Smooth muscle cell (in vitro differentiated cells): ENCODE results near the gene SECISBP2L. TPM values are rescaled to one million over a fixed set of nuclear protein-coding genes. Genes with fewer than 3 reads are reported as not detected.

Experiments
- DNase-seq: peaks from one replicate; lab custom pipeline; 2025; ENCODE audit not compliant: unreplicated experiment; lab: John Stamatoyannopoulos, UW
- H2AFZ ChIP-seq: fragments of 200-600 bp; sonication (generic); 2 replicates; pipeline ENCODE4 v1.6.0; 2016; ENCODE audit warnings: antibody characterized with exemption, low read depth, mild to moderate bottlenecking
- H3F3A ChIP-seq: fragments of 200-600 bp; sonication (generic); 2 replicates; pipeline ENCODE4 v1.6.0; 2017; ENCODE audit warnings: antibody characterized with exemption, low read depth
- H3K27ac ChIP-seq: fragments of 200-600 bp; sonication (generic); 2 replicates; pipeline ENCODE4 v1.5.1; 2016; ENCODE audit warnings: low read depth, mild to moderate bottlenecking
- H3K27me3 ChIP-seq: fragments of 200-600 bp; sonication (generic); 2 replicates; pipeline ENCODE4 v1.6.1; 2016; ENCODE audit warnings: low read depth, mild to moderate bottlenecking
- H3K36me3 ChIP-seq: fragments of 200-600 bp; sonication (generic); 2 replicates; pipeline ENCODE4 v1.5.1; 2016; ENCODE audit warnings: low read depth
- H3K4me1 ChIP-seq: fragments of 200-600 bp; sonication (generic); 2 replicates; pipeline ENCODE4 v1.5.1; 2016; ENCODE audit warnings: low read depth
- H3K4me2 ChIP-seq: fragments of 200-600 bp; sonication (generic); 2 replicates; pipeline ENCODE4 v1.6.0; 2016; ENCODE audit warnings: mild to moderate bottlenecking
- H3K4me3 ChIP-seq: fragments of 200-600 bp; sonication (generic); 2 replicates; pipeline ENCODE4 v1.5.1; 2016; ENCODE audit warnings: mild to moderate bottlenecking
- H3K79me2 ChIP-seq: fragments of 200-600 bp; sonication (generic); 2 replicates; pipeline ENCODE4 v1.6.0; 2016; ENCODE audit warnings: low read depth, mild to moderate bottlenecking
- H3K9ac ChIP-seq: fragments of 200-600 bp; sonication (generic); 2 replicates; pipeline ENCODE4 v1.6.0; 2016; ENCODE audit warnings: low read depth
- H3K9me3 ChIP-seq: fragments of 200-600 bp; sonication (generic); replicated peaks from 2 replicates; pipeline ENCODE4 v1.5.1; 2016; ENCODE audit warnings: low read depth
- H4K20me1 ChIP-seq: fragments of 200-600 bp; sonication (generic); 2 replicates; pipeline ENCODE4 v1.6.0; 2016; ENCODE audit warnings: low read depth
- WGBS: methylation state at CpG from one replicate; pipeline ENCODE4 v1.1.7; 2016; ENCODE audit warnings: low lambda C conversion rate; 5-methylcytosine and 5-hydroxymethylcytosine counted together
- polyA plus RNA-seq: library from polyadenylated mRNA; unstranded; fragments of >200 nt; fragmentation: Nextera tagmentation; extraction: Ambion mirVana; gene quantifications from 2 replicates; pipeline ENCODE4 v1.2.1, GENCODE V29; 2016
- total RNA-seq: library from RNA; depleted of rRNA; stranded (reverse); fragments of >200 nt; gene quantifications from 2 replicates; pipeline ENCODE4 v1.2.3, GENCODE V29; 2014
- TF ChIP-seq, protein P1 (sequence below): fragments of 200-600 bp; sonication (generic); IDR thresholded peaks from 2 replicates; pipeline ENCODE4 v1.5.1; 2017; ENCODE audit warnings: borderline replicate concordance, mild to moderate bottlenecking, antibody characterized with exemption; ENCODE audit not compliant: insufficient read depth, poor library complexity, severe bottlenecking

The SECISBP2L gene
- total and polyA plus RNA-seq, 2 experiments from 2014 or later, result 13.7 to 24.0 TPM

- no peaks in the 10 kb centered on the region for H3K4me1 ChIP-seq
- DNase-seq, result no peak
- no peaks in the 10 kb centered on the region for H3K9me3 ChIP-seq
- no peaks in the 10 kb centered on the region for H4K20me1 ChIP-seq
- no peak overlapping the region for H3K27ac ChIP-seq
- H3K79me2 ChIP-seq, result no peaks in the 10 kb centered on the region
- no peak overlapping the region for H3K4me2 ChIP-seq
- H3K9ac ChIP-seq, result no peak overlapping the region
- TF ChIP-seq, protein P1, sequence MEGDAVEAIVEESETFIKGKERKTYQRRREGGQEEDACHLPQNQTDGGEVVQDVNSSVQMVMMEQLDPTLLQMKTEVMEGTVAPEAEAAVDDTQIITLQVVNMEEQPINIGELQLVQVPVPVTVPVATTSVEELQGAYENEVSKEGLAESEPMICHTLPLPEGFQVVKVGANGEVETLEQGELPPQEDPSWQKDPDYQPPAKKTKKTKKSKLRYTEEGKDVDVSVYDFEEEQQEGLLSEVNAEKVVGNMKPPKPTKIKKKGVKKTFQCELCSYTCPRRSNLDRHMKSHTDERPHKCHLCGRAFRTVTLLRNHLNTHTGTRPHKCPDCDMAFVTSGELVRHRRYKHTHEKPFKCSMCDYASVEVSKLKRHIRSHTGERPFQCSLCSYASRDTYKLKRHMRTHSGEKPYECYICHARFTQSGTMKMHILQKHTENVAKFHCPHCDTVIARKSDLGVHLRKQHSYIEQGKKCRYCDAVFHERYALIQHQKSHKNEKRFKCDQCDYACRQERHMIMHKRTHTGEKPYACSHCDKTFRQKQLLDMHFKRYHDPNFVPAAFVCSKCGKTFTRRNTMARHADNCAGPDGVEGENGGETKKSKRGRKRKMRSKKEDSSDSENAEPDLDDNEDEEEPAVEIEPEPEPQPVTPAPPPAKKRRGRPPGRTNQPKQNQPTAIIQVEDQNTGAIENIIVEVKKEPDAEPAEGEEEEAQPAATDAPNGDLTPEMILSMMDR, result no peak
- peaks cover 37% of the 10 kb centered on the region for H3K36me3 ChIP-seq
- no peak overlapping the region for H2AFZ ChIP-seq
- H3K4me3 ChIP-seq, result no peak overlapping the region
- H3K27me3 ChIP-seq, result no peaks in the 10 kb centered on the region
- H3F3A ChIP-seq, result no peaks in the 10 kb centered on the region
These were observed 52.9 kb downstream of the SECISBP2L start for GRCh38 chr15:48993380-48993779.

DNA sequence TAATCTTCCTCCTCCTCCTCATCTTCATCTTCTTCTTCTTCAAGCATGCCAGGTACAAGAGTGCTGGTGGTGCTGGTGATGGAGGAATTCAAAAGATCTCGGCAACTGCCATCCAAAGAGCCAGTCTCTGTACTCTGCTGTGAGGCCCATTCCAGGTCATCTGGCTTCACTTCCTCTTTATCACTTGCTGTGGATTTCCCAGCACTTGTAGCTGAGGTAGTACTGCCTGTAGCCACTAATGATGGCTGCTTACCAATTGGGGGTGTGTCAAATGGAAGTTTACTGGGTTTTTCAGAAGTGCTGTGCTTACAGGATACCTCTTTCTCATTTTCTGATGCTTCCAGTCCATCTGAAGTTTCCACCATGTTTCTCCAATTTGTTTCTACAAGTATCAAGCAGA lies 53.7 kb downstream of the SECISBP2L start:
- H3K4me2 ChIP-seq, result no peak overlapping the region
- 100% methylated on average over 1 of the region's 1 CpG for WGBS
- H4K20me1 ChIP-seq, result no peaks in the 10 kb centered on the region
- TF ChIP-seq, protein P1, result no peak
- no peak overlapping the region for H3K27ac ChIP-seq
- no peaks in the 10 kb centered on the region for H3K9me3 ChIP-seq
- no peak for DNase-seq
- H3K79me2 ChIP-seq, result no peaks in the 10 kb centered on the region
- no peak overlapping the region for H2AFZ ChIP-seq
- H3K36me3 ChIP-seq, result peaks cover 31% of the 10 kb centered on the region
- H3K9ac ChIP-seq, result no peak overlapping the region
- no peaks in the 10 kb centered on the region for H3F3A ChIP-seq
- H3K4me1 ChIP-seq, result no peaks in the 10 kb centered on the region
- H3K27me3 ChIP-seq, result no peaks in the 10 kb centered on the region
- no peak overlapping the region for H3K4me3 ChIP-seq

- no peak for DNase-seq
- no peaks in the 10 kb centered on the region for H3F3A ChIP-seq
- no peaks in the 10 kb centered on the region for H3K27me3 ChIP-seq
- H2AFZ ChIP-seq, result no peak overlapping the region
- no peaks in the 10 kb centered on the region for H3K79me2 ChIP-seq
- no peaks in the 10 kb centered on the region for H3K9me3 ChIP-seq
- H3K4me3 ChIP-seq, result no peak overlapping the region
- H3K27ac ChIP-seq, result no peak overlapping the region
- WGBS, result 95% methylated on average over 6 of the region's 6 CpGs
- TF ChIP-seq, protein P1, result no peak
- no peaks in the 10 kb centered on the region for H4K20me1 ChIP-seq
- peaks cover 31% of the 10 kb centered on the region for H3K36me3 ChIP-seq
- no peak overlapping the region for H3K9ac ChIP-seq
- H3K4me1 ChIP-seq, result no peaks in the 10 kb centered on the region
- H3K4me2 ChIP-seq, result no peak overlapping the region
These were observed 54.1 kb downstream of the SECISBP2L start for GRCh38 chr15:48992096-48992495.

DNA sequence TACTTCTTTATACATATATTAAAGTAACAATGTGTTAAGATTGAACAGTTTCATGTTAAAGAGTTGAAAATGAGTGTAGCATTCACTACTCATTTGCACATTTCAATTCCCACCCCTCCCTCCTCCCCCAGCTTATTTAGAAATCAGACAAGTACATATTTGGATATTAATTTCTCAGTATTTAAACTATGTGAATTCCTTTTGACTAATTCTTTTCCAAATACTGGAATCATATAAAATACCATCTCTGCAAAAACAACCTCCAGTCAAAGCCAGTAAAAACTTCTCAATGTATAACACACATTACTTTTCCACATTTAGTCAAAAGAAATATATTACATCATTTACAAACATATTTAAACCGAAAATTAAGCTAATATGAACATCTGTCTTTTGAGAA lies 57.1 kb downstream of the SECISBP2L start:
- H3K36me3 ChIP-seq, result peaks cover 16% of the 10 kb centered on the region
- no peaks in the 10 kb centered on the region for H3K9me3 ChIP-seq
- H2AFZ ChIP-seq, result no peak overlapping the region
- H3K4me2 ChIP-seq, result no peak overlapping the region
- H3K4me3 ChIP-seq, result no peak overlapping the region
- TF ChIP-seq, protein P1, result no peak
- WGBS, result 93% methylated on average over 1 of the region's 1 CpG
- H3K79me2 ChIP-seq, result no peaks in the 10 kb centered on the region
- no peaks in the 10 kb centered on the region for H4K20me1 ChIP-seq
- no peaks in the 10 kb centered on the region for H3F3A ChIP-seq
- H3K9ac ChIP-seq, result no peak overlapping the region
- H3K4me1 ChIP-seq, result no peaks in the 10 kb centered on the region
- DNase-seq, result no peak
- no peak overlapping the region for H3K27ac ChIP-seq
- H3K27me3 ChIP-seq, result no peaks in the 10 kb centered on the region
